Thyroid gland (tissue), 4 donors: ENCODE results near the gene GUCY1B1.

ENCODE experiments used
- POLR2A ChIP-seq, 2 donors: fragments of 450-650 bp; IDR thresholded peaks; one replicate each; pipeline ENCODE4 v1.6.1; 2017; ENCODE audit warnings: antibody characterized with exemption in 2 of 2, mild to moderate bottlenecking in 2 of 2, moderate library complexity in 1 of 2
- TF ChIP-seq, protein P1 (sequence below), 6 experiments: fragments of 200-600 bp in 3 of 6; fragments of 450-650 bp in 3 of 6; sonication (generic) in 3 of 6; IDR thresholded peaks; one replicate each; pipeline ENCODE4 v1.5.1; 2016 to 2019; ENCODE audit warnings: antibody characterized with exemption in 6 of 6, mild to moderate bottlenecking in 2 of 6, inconsistent platforms in 1 of 6, moderate library complexity in 1 of 6

DNA sequence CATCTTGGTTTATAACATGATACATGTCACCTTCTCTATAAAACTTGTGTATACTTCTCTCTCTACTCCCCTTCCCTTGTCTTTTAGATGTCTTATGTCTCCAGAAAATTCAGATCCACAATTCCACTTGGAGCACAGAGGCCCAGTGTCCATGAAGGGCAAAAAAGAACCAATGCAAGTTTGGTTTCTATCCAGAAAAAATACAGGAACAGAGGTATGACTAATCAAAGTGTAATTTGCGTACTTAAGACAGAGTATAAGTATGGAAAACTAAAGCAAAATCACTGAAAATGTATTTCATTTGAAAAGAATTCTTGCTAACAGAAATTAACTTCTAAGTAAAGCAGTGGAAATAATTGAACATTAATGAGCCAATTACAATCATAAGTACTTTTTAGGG is 46.2 kb downstream of the GUCY1B1 start:
- TF ChIP-seq, protein P1, sequence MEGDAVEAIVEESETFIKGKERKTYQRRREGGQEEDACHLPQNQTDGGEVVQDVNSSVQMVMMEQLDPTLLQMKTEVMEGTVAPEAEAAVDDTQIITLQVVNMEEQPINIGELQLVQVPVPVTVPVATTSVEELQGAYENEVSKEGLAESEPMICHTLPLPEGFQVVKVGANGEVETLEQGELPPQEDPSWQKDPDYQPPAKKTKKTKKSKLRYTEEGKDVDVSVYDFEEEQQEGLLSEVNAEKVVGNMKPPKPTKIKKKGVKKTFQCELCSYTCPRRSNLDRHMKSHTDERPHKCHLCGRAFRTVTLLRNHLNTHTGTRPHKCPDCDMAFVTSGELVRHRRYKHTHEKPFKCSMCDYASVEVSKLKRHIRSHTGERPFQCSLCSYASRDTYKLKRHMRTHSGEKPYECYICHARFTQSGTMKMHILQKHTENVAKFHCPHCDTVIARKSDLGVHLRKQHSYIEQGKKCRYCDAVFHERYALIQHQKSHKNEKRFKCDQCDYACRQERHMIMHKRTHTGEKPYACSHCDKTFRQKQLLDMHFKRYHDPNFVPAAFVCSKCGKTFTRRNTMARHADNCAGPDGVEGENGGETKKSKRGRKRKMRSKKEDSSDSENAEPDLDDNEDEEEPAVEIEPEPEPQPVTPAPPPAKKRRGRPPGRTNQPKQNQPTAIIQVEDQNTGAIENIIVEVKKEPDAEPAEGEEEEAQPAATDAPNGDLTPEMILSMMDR (IDR thresholded peaks at IDR 0.05): no peak
- no peak for TF ChIP-seq POLR2A (IDR thresholded peaks at IDR 0.05)
